ENCODE measurements around the gene RER1.

Gene RER1

DNA sequence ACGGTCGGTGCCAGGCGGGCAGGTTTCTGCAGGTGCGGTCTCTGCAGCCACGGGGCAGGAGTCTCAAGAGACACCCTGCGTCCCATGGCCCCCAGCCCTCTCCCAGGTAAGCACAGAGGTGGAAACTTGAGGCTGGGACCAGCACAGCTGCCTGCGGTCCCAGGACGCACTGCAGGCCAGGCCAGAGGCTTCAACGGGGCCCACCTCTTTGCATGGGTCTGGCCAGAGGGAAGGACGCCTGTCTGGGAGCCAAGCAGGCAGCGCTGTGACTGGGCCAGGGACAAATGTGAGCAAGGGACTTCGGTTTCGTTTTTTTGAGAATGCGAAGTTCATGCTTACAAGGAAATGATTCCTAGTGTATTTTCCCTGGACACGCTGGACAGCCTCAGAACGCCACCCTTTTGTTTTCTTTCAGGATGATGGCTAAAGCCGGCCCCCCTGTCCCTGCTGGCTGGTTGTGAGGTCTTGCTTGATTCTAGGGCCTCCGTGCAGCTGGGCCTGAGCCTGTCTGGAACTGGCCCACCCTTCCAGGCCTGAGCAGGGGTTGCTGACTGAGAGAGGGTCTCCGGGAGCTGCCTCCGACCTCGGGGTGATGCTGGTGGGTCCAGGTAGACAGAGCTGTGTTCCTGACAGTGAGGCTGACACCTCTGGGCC, 38.6 kb upstream of the RER1 start:
- in situ Hi-C loops (cut with MboI; ENCODE audit: low pct_unique_long_range_greater_than_20kb, low sequenced_read_pairs): no loop called here
- DNase-seq: no peak

DNA sequence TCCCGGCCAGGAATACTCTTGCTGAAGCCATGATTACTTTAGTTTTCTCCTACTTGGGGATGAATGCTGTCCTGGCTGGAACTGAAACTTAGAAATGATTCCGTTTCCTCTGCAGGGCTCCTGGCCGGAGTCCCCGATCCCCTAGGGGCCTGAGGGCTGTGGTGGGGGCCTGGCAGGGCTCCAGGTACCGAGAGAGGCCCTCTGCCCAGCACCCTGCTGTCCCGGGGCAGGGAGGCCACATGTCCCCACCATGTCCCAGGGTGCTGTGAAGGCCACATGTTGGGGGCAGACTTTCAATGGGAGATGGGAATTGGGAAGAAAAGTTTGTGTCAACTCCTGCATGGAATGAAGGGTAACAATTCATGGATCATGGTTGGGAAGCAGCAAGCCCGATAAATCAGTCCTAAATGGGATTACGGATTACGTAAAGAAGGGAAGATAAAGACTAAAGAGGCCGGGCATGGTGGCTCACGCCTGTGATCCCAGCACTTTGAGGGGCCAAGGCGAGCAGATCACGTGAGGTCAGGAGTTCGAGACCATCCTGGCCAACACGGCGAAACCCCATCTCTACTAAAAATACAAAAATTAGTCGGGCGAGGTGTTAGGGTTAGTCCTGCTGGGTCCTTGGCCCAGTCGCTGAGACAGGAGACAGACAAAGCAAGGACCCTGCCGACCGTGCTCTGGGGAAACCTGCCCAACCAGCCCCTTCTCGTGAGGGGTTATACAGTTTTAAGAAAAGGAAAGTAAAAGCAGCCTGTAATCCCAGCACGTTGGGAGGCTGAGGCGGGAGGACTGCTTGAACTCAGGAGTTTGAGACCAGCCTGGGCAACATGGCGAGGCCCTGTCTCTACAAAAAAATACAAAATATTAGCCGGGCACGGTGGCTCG, 37.8 kb upstream of the RER1 start:
- in situ Hi-C loops (cut with MboI; ENCODE audit: low pct_unique_long_range_greater_than_20kb, low sequenced_read_pairs): no loop called here
- DNase-seq: no peak

DNA sequence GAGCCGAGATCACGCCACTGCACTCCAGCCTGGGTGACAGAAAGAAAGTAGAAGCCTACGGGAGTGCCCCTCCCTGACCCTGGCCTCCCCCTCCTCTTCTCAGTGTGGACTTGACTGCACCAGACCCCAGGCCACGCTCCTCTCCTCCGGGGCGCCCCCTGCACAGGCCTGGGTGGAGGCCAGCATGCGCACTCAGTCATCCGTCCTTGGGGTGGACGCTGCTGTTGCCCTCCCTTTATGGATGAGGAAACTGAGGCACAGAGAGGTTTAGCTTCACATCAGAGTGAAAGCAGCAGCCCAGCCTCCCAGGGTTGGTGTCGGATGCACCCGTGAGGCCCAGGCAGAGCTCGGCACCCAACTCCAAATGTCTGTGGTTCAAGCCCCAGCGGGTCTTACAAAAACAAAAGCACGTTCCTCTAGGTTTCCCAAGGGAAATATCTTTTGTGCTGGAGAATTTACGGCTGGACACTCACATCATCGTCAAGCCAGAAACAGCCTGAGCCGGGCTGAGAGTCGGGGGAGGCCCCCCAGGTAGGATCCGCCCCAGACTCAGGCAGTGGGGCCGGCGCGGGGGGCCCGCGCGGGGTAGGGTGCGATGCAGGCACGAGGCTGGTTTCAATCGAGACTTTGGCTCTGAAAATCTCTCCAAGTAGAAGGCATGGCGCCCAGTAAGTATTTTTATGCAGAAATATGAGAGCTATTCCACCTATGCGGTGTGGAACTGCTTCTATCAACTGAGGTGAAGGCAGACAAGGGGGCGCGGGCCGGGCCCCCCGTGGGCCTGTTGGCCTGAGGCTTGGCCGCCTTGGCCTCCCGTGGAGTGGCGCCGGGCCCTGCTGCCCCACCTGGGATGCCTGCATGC, 36.9 kb upstream of the RER1 start:
- in situ Hi-C loops (cut with MboI; ENCODE audit: low pct_unique_long_range_greater_than_20kb, low sequenced_read_pairs): no loop called here
- no peak for DNase-seq

DNA sequence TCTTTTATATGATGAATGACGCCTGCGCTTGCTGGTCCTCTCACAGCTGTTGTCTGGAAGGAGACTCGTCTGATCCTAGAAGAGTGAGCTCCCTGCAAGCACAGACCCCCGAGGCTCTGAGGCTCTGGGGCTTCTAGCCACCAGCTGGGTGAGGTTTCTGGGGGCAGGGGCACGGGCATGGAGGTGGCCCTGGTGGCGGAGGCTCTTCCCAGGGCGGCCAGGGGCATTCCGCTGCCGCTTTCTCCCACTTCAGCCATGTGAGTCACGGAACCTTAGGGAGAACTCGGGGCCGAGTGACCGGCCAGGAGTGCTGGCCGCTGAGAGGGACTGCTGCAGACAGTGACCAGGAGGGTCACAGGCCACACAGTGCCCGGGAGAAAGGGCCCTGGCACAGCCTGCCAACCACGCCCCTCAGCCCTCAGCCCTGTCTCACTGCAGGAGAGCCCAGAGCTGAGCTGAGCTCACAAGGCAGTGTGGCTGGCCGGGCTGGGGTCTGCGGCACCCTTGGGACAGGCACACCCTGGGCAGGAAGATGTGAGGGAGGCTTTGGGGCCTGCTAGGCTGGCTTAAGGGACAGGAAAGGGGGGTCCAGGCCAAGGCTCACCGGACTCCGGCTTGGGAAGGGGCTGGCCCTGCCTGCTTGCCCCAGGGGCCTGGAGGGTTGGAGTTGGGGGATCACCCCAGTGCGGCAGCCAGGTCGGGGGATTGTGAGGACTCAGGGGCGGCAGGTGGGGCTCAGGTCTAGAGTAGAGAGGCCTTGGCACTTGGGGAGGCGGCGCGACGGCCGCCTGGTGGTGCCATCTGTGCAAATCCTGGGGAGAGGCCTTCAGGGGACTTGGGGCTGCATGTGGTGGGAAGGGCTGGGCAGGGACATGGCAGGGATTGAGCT, 36.0 kb upstream of the RER1 start:
- DNase-seq: no peak
- in situ Hi-C loops (cut with MboI; ENCODE audit: low pct_unique_long_range_greater_than_20kb, low sequenced_read_pairs): no loop called here

DNA sequence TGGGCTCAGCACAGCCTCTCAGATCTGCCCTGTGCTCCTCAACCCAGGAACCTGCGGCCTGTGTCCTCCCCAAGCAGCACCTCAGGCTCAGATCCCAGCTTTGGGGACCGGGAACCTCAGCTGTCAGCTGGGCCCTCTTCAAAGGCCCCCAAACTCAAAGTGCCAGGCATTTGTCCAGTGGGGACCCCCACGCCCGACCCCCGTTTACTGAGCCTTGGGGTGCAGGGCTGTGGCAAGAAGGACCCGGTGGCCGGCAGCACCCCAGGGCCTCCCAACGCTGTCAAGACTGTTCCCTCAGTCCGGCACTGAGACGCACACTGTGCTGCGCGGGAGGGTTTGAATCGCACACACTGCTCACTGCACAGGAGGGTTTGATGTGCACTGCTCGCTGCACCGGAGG, 35.2 kb upstream of the RER1 start:
- no peak for DNase-seq
- in situ Hi-C loops (cut with MboI; ENCODE audit: low pct_unique_long_range_greater_than_20kb, low sequenced_read_pairs): no loop called here

DNA sequence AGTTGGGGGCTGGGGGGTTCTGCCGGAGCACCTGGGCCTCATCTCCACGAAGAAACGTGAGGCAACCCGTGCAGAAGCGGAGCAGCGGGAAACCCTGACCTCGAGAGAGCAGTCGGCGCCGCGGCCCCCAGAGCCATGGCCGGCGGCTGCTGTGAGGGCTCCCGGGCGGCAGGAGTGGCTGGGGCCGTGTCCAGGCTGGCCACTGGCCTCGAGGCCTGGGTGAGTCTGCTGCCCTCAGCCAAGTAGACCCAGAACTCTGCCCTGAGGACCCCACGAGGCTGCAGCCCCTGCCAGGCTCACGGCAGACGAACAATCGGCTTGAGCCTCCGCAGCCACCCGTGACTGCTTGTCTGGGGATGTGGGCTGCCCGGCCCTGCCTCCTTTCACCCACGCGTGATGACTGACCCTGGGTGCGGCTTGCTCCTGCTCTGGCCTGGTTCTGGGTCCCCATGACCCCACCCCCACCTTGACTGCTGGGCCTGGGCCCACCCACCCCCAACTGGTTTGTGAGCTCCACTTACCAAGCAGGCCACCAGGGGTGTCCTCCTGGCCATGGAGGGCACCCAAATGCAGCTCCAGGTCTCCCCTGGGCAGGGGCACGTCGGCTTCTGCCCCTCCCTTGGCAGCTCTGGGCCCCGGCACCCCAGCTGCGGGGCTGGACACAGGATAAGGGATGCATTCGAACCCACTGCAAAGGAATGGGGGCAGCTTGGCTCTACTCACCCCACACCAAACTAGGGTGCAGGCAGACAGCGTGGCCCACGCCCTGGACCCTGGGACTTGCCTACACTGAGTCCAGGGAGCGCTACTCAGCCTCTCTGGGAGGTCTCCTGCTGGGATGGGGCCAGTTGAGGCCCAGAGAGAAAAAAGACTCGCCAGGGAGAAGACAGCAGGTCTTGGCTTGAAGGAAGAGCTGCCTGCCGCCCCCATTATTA, 34.5 kb upstream of the RER1 start:
- DNase-seq: no peak
- in situ Hi-C loops (cut with MboI; ENCODE audit: low pct_unique_long_range_greater_than_20kb, low sequenced_read_pairs): no loop called here

DNA sequence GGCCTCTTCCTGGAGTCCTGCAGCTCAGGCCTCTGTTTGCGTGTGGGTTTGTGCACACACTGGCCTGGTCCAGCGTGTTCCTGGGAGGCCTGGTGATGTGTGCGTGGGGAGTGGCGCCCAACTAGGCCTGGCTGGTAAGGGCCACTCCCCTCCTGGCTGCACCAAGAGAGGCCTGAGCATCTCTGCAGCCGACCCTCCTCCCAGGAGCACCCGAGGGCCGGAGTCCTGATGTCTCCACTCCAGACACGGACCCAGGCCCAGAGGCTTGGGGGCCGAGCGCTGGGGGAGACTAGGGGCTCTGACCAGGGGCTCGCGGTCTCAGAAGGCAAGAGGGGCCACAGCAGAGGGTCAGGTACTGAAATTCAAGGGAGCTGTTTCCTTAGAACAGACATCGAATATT, 33.6 kb upstream of the RER1 start:
- in situ Hi-C loops (cut with MboI; ENCODE audit: low pct_unique_long_range_greater_than_20kb, low sequenced_read_pairs): no loop called here
- DNase-seq: no peak

DNA sequence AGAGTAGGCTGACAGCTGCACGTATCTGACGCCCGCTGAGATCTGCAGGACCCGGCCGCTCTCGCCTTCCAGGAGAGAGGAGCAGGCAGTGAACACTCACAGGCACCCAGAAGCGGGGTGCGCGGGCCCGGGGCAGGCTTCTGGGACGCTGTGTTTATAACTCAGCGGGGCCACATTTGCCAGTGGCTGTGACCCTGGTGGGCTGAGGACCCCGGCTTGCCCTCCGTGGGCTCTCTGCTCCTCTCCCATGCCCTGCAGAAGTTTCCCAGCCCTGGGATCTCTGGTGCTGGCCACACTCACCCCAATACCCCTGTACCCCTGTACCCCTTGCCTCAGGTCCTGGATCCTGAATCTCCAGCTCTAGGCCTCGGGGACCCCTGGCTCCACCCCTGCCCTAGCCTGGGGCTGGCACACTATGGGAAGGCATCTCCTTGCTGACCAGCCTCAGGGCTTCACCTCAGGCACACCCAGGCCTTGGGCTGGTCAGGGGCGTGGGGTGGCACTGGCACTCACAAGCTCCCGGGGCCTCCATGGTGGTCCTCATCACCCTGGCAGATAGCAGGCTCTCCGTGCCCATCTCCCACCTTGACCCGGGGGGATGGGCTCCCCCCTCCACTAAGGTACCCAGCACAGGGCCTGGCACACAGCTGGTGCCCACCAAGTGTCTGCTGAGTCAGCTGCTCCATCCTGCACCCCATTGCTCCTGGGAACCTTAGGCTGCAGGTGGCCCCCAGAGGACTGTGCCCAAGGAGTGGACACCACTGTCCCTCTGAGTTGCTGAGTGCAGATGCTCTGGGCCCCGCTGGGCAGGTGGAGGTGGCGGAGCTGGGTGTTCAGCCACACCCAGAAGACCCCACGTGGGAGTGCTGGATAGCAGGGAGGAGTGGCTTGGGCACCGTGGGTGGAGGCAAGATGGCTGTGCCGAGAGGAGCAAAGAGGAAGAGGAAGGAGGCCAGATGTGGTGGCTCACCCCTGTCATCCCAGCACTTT, 32.7 kb upstream of the RER1 start:
- in situ Hi-C loops (cut with MboI; ENCODE audit: low pct_unique_long_range_greater_than_20kb, low sequenced_read_pairs): no loop called here
- no peak for DNase-seq

DNA sequence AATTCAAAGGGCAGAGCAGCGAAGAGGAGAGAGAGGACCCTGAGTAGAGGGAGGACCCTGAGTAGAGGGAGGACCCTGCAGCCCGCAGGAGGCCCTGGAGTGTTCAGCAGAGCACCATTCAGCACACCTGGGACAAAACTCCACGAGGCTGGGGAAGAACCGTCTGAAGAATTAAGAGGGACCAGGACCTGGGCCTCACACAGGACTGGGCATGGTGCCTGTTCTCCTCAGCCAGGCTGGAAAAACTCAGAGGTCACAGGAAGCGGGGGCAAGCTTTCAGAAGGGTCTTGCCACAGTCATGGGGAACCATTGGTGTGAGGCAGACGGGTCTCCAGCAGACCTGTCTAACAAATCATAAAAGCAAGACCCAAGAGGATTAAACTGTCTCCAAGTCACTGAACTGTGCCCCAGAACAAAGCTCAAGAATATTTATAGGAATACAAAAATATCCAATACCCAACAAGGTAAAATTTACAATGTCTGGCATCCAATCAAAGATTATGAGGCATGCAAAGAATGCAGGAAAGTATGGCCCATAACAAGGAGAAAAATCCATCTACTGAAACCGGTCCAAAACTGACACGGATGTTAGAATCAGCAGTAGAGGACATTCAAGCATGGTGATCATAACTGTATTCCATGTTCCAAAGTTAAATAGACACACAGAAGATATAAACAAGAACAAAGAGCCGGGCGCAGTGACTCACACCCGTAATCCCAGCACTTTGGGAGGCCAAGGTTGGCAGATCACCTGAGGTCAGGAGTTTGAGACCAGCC, 30.9 kb upstream of the RER1 start:
- DNase-seq: no peak
- in situ Hi-C loops (cut with MboI; ENCODE audit: low pct_unique_long_range_greater_than_20kb, low sequenced_read_pairs): no loop called here

DNA sequence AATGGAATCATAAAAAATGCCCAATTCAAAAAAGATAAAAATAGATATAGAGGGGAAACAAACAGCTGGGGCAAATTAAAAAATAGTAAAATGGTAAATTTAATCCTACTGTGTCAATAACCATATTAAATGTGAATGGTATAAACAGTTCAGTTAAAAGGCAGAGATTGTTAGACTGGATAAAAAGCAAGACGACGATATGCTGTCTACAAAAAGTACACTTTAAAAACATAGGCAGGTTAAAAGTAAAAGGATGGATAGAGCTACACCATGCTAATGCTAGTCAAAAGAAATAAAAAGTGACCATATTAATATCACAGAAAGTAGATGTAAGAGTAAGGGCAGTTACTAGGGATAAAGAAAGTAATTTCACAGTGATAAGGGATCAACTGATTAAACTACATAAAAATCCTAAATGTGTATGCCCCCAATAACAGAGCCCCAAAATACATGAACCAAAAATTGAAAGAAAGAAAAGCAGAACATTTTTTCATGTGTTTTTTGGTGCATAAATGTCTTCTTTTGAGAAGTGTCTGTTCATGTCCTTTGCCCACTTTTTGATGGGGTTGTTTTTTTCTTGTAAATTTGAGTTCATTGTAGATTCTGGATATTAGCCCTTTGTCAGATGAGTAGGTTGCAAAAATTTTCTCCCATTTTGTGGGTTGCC, 27.7 kb upstream of the RER1 start:
- in situ Hi-C loops (cut with MboI; ENCODE audit: low pct_unique_long_range_greater_than_20kb, low sequenced_read_pairs): no loop called here
- no peak for DNase-seq

DNA sequence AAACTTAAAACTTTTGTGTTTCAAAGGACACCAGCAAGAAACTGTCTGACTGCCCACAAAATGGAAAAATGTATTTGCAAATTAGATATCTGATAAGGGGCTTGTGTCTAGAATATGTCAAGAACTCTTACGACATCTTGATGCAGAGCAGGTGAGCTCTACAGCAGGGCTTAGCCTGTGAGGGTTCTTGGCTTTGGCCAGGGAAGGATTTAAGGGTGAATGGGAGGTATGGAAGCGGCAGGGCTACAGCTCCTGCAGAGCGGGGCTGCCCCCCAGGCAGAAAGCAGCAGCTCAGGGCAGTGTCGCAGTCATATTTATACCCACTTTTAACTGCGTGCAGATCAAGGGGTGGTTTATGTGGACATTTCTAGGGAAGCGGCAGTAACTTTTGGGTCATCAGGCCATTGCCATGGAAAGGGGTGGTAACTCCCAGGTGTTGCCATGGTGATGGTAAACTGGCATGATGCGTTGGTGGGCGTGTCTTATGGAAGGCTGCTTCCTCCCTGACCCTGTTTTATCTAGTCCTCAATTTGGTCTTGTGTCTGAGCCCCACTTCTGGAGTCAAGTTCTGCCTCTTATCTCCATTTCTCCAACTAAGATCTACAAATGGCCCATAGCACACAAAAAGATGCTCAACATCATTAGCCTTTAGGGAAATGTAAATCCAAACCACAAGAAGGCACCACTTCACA, 23.4 kb upstream of the RER1 start:
- in situ Hi-C loops (cut with MboI; ENCODE audit: low pct_unique_long_range_greater_than_20kb, low sequenced_read_pairs): no loop called here
- DNase-seq: no peak

DNA sequence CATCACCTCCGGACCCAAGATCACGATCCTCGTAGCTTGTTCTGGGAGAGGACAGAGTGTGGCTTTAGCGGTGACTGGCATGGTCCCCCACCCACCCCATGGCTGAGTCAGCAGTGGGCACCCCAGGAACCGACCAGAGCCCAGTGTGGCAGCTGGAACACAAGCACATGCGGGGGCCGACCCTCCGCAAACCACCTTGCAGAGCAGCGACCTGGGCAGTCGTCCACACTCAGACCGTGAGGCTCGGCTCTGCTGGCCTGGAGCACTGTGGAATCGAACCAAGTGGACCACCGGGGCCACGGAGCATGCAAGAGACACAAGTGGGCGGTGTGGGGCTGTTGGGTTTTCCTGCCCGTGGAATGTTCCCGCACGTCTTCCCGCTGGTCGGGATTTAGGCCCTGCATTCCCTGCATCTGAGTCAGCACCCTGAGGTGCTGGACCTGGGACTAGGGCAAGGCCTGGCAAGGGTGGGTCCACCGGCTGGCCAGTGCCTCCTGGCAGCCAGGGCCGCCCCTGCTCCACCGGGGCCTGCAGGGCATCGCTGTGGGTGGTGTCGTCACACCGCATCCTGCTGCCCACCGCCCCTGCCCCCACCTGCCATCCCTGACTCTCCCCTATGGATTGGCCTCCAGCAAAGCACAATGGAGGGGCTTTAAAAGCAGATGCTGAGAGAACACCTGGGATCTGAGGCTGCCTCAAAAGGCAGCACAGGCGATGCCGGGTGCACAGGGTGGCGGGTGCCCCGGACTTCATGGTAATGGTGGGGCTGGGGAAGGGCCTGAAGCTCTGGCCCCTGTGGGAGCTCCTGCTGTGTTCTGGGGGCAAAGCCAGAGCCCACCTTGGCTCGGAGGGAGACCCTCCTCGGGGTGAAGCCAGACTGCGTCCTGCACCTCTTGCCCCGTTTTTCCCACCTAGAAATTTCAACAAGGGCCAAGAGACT, 18.8 kb upstream of the RER1 start:
- in situ Hi-C loops (cut with MboI; ENCODE audit: low pct_unique_long_range_greater_than_20kb, low sequenced_read_pairs): loop anchor here (10.0 kb wide), 1 partner anchor 178 kb away; the partner anchor contains the start of gene FAAP20
- no peak for DNase-seq

DNA sequence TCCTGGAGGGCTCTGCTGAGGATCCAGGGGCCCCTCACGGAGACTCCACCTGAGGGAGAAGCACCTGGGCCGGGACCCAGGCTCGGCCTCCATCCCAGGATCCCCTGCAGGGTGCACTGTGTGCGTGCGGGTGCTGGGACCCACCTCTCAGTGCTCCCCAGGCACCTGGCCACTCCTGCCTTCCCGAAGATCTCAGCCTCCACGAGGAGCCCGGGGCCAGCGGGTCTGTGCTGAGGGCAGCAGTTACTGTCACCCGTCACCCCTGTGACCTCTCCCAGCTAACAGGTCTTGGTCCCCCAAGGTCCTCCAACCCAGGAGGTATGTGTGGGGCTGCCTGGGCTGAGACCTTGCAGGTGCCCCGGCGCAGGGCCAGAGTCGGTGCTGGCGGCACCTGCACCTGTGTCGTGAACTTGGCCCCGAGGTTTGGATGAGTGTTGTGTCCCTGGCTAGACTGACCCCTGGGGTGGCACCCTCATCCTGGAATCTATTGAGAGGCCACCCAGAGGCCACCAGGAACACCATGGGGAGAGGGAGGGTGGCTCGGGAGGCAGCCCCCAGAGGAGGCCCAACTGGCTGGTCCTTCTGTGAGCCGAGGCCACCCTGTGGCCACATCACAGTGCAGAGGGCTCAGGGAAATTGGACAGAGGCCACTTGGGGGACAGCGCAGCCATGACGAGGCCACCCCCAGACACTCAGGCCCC, 17.9 kb upstream of the RER1 start:
- no peak for DNase-seq
- in situ Hi-C loops (cut with MboI; ENCODE audit: low pct_unique_long_range_greater_than_20kb, low sequenced_read_pairs): loop anchor here (10.0 kb wide), 1 partner anchor 179 kb away; the partner anchor contains the start of gene FAAP20
